ENCODE results near the gene GIMD1. TPM values are rescaled to one million over a fixed set of nuclear protein-coding genes. Genes with fewer than 3 reads are reported as not detected.
"Not testable (repeated sequence)": the region's sequence is repeated elsewhere in the genome, so short reads cannot be mapped to it uniquely, and the experiment has no call there.

The GIMD1 gene
- total RNA-seq, result not detected
- long read RNA-seq, donor 1, result 0 reads
- long read RNA-seq, donor 2, result 0 reads

- intact Hi-C loops (cut with DNase I, micrococcal nuclease), result loop anchor here in 1 of 2 donors (5.0 kb wide), 1 partner anchor 439 kb away; no protein-coding TSS in a partner anchor
- ATAC-seq, result no peak
- no peaks in the 10 kb centered on the region for H3K4me1 ChIP-seq (ENCODE audit: low read depth)
- no peaks in the 10 kb centered on the region for H3K9me3 ChIP-seq
- H3K36me3 ChIP-seq (ENCODE audit: low read depth), result no peaks in the 10 kb centered on the region
- no peak within 1 kb of the TSS for H3K4me3 ChIP-seq
- TF ChIP-seq CTCF (IDR thresholded peaks at IDR 0.05), result no peak
- no peak for DNase-seq
These were observed at the start of gene GIMD1 for GRCh38 chr4:106368678-106369077. TSS of gene GIMD1 (minus strand) at chr4:106368778. CDS start at chr4:106367435, 1,343 bp downstream.

DNA sequence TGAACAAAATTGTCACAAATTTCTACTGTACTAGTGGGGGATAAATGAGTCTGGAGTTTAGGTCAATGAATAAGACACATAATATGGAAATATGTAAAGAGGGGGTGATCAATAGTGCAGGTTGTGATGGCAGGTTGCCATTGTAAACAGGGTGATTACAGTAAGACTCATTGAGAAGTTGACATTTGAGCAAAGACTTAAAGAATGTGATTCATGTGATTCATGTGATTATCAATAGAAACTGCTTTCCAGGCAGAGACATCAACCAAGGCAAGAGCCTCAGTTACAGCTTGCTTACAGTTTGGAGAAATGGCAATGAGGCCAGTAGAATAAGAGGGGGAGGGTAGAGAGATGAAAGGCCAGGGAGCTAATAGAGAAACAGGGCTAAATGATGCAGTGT is 45.8 kb upstream of the GIMD1 start:
- H3K9me3 ChIP-seq, result no peaks in the 10 kb centered on the region
- H3K36me3 ChIP-seq (ENCODE audit: low read depth), result no peaks in the 10 kb centered on the region
- no peak for TF ChIP-seq CTCF (IDR thresholded peaks at IDR 0.05)
- no peak for DNase-seq
- no peaks in the 10 kb centered on the region for H3K4me1 ChIP-seq (ENCODE audit: low read depth)
- no peak for ATAC-seq
- intact Hi-C loops (cut with DNase I, micrococcal nuclease), result no loop called here
- H3K4me3 ChIP-seq, result no peak overlapping the region

- no peaks in the 10 kb centered on the region for H3K36me3 ChIP-seq (ENCODE audit: low read depth)
- no peak for TF ChIP-seq CTCF (IDR thresholded peaks at IDR 0.05)
- H3K4me3 ChIP-seq, result no peak overlapping the region
- H3K4me1 ChIP-seq (ENCODE audit: low read depth), result no peaks in the 10 kb centered on the region
- ATAC-seq, result no peak
- DNase-seq, result no peak
- intact Hi-C loops (cut with DNase I, micrococcal nuclease), result no loop called here
- H3K9me3 ChIP-seq, result no peaks in the 10 kb centered on the region
These were observed 41.6 kb upstream of the GIMD1 start for GRCh38 chr4:106409901-106410889.

DNA sequence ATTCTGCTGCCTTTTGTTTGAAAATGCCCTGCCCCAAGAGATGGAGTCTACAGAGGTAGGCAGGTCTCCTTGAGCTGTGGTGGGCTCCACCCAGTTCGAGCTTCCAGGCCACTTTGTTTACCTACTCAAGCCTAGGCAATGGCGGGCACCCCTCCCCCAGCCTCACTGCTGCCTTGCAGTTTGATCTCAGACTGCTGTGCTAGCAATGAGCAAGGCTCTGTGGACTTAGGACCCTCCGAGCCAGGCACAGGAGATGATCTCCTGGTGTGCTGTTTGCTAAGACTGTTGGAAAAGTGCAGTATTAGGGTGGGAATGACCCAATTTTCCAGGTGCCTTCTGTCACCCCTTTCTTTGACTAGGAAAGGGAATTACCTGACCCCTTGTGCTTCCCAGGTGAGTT is 39.4 kb upstream of the GIMD1 start:
- H3K36me3 ChIP-seq (ENCODE audit: low read depth); H3K9me3 ChIP-seq; ATAC-seq; intact Hi-C loops (cut with DNase I, micrococcal nuclease); H3K4me3 ChIP-seq; DNase-seq; H3K4me1 ChIP-seq (ENCODE audit: low read depth): not testable (repeated sequence)

GRCh38 chr4:106401157-106401556 is 32.6 kb upstream of the GIMD1 start:
- H3K36me3 ChIP-seq (ENCODE audit: low read depth), result no peaks in the 10 kb centered on the region
- peaks cover 8% of the 10 kb centered on the region for H3K9me3 ChIP-seq
- DNase-seq (no peak), ATAC-seq (no peak)
- intact Hi-C loops (cut with DNase I, micrococcal nuclease), result no loop called here
- TF ChIP-seq CTCF (IDR thresholded peaks at IDR 0.05), result no peak
- no peaks in the 10 kb centered on the region for H3K4me1 ChIP-seq (ENCODE audit: low read depth)
- no peak overlapping the region for H3K4me3 ChIP-seq

GRCh38 chr4:106398898-106399297 is 30.3 kb upstream of the GIMD1 start:
- ATAC-seq; H3K4me1 ChIP-seq (ENCODE audit: low read depth); DNase-seq; H3K36me3 ChIP-seq (ENCODE audit: low read depth); H3K4me3 ChIP-seq; intact Hi-C loops (cut with DNase I, micrococcal nuclease): not testable (repeated sequence)
- peaks cover 24% of the 10 kb centered on the region for H3K9me3 ChIP-seq
